ENCODE measurements around the gene KCNIP4.

Gene KCNIP4

DNA sequence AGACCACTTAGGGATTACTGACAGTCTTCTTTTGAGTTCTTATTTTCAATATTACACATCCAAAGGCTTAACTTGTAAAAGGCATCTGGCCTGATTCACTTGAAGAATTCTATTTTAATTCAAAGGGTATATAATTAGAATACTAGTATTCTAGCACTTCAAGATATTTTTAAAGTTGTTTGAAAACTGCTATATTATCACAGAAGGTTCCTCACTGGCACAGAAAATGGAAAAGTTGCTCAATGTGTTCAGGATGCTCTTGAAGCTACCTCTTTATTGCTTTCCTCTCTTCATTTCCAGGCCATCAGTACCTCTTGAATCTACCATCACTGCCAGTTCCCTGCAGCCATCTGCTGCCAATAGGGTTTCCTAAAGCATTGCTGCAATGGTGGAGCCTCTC is 271.4 kb downstream of the KCNIP4 start:
- TF ChIP-seq, protein P1, sequence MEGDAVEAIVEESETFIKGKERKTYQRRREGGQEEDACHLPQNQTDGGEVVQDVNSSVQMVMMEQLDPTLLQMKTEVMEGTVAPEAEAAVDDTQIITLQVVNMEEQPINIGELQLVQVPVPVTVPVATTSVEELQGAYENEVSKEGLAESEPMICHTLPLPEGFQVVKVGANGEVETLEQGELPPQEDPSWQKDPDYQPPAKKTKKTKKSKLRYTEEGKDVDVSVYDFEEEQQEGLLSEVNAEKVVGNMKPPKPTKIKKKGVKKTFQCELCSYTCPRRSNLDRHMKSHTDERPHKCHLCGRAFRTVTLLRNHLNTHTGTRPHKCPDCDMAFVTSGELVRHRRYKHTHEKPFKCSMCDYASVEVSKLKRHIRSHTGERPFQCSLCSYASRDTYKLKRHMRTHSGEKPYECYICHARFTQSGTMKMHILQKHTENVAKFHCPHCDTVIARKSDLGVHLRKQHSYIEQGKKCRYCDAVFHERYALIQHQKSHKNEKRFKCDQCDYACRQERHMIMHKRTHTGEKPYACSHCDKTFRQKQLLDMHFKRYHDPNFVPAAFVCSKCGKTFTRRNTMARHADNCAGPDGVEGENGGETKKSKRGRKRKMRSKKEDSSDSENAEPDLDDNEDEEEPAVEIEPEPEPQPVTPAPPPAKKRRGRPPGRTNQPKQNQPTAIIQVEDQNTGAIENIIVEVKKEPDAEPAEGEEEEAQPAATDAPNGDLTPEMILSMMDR (IDR thresholded peaks at IDR 0.05; ENCODE audit: borderline replicate concordance, control extremely low read depth, extremely low read depth, insufficient read depth, missing control alignments), result no peak
- in situ Hi-C loops (cut with MboI; ENCODE audit: low sequenced_read_pairs, unreplicated experiment), result no loop called here
- no peak for DNase-seq (ENCODE audit: low spot score)

DNA sequence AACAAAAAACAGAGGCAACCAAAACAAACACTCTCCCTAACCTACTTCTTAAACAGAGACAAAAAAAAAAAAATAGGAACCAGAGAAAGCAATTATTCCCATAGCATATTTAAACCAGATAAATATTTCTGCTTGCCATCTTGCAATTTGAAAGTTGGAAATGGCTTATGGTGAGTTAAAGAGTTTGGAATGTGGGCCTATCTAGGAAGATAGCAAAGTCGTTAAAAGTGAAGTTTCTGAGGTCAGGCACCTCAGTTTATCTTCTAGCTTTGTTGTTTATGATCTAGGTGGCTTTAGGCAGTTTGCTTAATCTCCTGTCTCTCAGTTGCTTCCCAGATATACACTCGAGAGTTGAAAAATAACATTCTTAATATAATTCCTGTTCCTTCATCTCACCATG is 284.2 kb downstream of the KCNIP4 start:
- TF ChIP-seq, protein P1 (IDR thresholded peaks at IDR 0.05; ENCODE audit: borderline replicate concordance, control extremely low read depth, extremely low read depth, insufficient read depth, missing control alignments), result no peak
- DNase-seq (ENCODE audit: low spot score), result no peak
- in situ Hi-C loops (cut with MboI; ENCODE audit: low sequenced_read_pairs, unreplicated experiment), result no loop called here

DNA sequence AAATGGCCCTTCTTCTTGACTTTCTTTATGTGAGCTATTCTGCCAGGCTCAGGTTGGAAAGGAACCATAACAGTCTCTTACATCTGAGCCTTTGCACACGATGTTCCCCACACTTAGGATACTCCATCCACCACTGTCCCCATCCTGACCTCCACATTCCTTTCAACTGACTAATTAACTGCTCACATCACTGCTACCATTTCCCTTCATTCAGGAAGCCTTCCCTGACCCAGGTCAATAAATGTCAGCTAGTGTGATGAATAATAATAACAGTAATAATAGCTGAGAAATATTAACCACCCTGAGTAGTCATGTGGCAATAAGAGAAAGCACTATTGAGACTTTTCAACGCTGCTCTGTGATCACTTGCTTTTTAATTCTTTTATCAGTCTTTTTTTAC is 291.7 kb downstream of the KCNIP4 start:
- in situ Hi-C loops (cut with MboI; ENCODE audit: low sequenced_read_pairs, unreplicated experiment), result no loop called here
- TF ChIP-seq, protein P1 (IDR thresholded peaks at IDR 0.05; ENCODE audit: borderline replicate concordance, control extremely low read depth, extremely low read depth, insufficient read depth, missing control alignments), result no peak
- no peak for DNase-seq (ENCODE audit: low spot score)

DNA sequence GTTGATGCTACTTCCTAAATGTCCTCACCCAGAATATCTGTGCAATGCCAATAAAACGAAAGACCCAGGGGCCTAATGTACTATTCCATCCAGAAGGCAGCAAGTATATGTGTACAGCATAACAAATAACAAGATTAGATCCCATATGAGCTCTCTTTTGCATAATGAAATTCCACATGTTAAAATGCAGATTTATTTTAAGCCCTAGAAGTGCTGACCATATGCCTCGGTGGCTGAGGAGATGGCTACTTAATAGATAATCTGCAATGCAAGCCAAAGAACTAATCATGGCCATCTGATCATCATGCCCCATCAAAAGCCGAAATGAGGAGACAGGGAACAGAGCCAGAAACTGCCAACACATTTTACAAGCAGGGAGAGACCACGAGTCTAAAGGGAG is 293.5 kb downstream of the KCNIP4 start:
- TF ChIP-seq, protein P1 (IDR thresholded peaks at IDR 0.05; ENCODE audit: borderline replicate concordance, control extremely low read depth, extremely low read depth, insufficient read depth, missing control alignments), result no peak
- DNase-seq (ENCODE audit: low spot score), result no peak
- in situ Hi-C loops (cut with MboI; ENCODE audit: low sequenced_read_pairs, unreplicated experiment), result no loop called here

DNA sequence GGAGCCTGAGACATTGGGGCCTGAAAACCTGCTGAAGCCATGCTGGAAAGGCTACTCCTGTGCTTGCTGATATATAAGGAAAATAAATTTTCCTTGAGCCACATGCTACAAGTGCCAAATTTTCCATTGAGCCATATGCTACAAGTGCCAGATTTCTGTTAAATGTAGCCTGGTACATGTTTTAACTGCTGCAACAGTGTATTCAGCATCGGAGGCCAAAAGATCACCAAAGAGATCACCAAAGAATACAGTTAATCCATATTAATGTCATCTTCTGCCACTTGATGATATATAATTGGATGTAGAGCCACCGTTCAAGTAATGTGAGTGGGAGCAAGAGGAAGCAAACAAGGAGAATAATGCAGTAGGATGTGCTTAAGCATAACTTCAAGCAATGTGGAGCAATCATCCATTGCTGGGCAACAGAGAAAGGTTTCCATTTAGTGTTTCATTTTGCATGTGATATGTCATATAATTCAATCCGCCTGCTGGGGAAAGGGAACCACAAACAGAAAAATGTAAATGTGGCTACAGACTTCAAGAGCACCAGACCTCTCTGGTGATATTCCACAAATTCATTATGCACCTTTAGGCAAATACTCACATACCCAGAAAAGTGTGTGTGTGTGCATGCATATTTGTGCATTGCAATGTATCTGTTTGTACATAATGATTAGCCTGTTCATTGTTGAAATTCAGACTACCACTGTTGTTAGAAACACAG is 295.9 kb downstream of the KCNIP4 start:
- TF ChIP-seq, protein P1 (IDR thresholded peaks at IDR 0.05; ENCODE audit: borderline replicate concordance, control extremely low read depth, extremely low read depth, insufficient read depth, missing control alignments), result no peak
- in situ Hi-C loops (cut with MboI; ENCODE audit: low sequenced_read_pairs, unreplicated experiment), result no loop called here
- no peak for DNase-seq (ENCODE audit: low spot score)

DNA sequence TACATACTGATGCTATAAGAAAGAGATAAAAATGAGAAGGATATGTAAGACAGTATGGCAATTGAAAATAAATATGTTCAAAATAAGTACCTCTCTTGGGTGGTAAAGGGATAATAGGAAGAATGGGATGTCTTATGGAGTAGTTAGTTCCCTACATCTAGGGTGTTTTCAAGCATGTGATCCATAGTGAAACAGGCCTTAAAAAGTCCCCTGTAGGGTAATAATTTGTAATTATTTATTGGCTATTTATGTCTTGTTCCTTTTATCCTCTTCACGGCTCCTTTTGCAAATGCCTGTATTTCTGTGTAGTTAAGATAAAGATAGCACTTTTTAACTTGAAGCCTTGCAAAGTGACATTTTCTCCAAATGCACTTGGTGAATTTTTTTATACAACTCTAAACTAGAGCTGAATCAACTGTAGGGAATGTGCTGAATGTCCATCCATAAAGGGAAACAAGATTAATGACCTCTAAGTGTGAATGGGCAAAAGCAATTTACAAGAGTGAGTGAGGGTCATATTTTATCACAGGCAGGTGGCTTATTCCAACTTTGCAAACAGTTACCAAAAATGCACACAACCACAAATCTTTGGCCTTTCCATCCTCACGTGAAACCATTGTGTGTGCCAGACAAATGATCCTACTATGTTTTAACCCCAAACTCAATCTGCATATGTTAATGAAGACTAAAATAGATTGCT is 299.0 kb downstream of the KCNIP4 start:
- TF ChIP-seq, protein P1 (IDR thresholded peaks at IDR 0.05; ENCODE audit: borderline replicate concordance, control extremely low read depth, extremely low read depth, insufficient read depth, missing control alignments), result no peak
- in situ Hi-C loops (cut with MboI; ENCODE audit: low sequenced_read_pairs, unreplicated experiment), result no loop called here
- no peak for DNase-seq (ENCODE audit: low spot score)
